Peyer's patch (tissue), 4 donors: ENCODE measurements around the gene EDNRA.

Experiments
- CTCF ChIP-seq, 6 experiments: fragments of 450-650 bp in 4 of 6; fragments of 200-600 bp in 2 of 6; sonication (generic) in 1 of 6; IDR thresholded peaks; one replicate each; pipeline ENCODE4 v1.5.1; 2017 to 2019; ENCODE audit warnings: antibody characterized with exemption in 6 of 6, mild to moderate bottlenecking in 3 of 6, moderate library complexity in 1 of 6
- POLR2A ChIP-seq, 2 donors: fragments of 450-650 bp; IDR thresholded peaks; one replicate each; pipeline ENCODE4 v1.5.1; 2017; ENCODE audit warnings: antibody characterized with exemption in 2 of 2, mild to moderate bottlenecking in 2 of 2, moderate library complexity in 2 of 2

GRCh38 chr4:147487616-147488015, 6.7 kb downstream of the EDNRA start:
- TF ChIP-seq CTCF (IDR thresholded peaks at IDR 0.05) (no peak), POLR2A (IDR thresholded peaks at IDR 0.05) (no peak)
